HG03095 (cell line): Measurements from ENCODE around the gene AGAP1.

ENCODE experiments used
- ATAC-seq: cut with Tn5 transposase; IDR thresholded peaks from one replicate; pipeline ENCODE4 v1.9.1; 2021; ENCODE audit warnings: moderate library complexity; ENCODE audit not compliant: unreplicated experiment

Gene AGAP1

GRCh38 chr2:236008006-236008405 lies 514.2 kb downstream of the AGAP1 start:
- no peak for ATAC-seq

GRCh38 chr2:236008857-236009256 lies 515.0 kb downstream of the AGAP1 start:
- no peak for ATAC-seq

GRCh38 chr2:236010920-236011685 lies 517.3 kb downstream of the AGAP1 start:
- no peak for ATAC-seq

GRCh38 chr2:236012155-236012554 lies 518.3 kb downstream of the AGAP1 start:
- no peak for ATAC-seq

- ATAC-seq, result no peak
Observed at GRCh38 chr2:236014408-236015131, 520.7 kb downstream of the AGAP1 start.

GRCh38 chr2:236015171-236015570 lies 521.3 kb downstream of the AGAP1 start:
- ATAC-seq, result no peak

GRCh38 chr2:236016496-236016895 lies 522.7 kb downstream of the AGAP1 start:
- ATAC-seq, result no peak

- no peak for ATAC-seq
Observed at GRCh38 chr2:236017446-236017845, 523.6 kb downstream of the AGAP1 start.

GRCh38 chr2:236019434-236019833 lies 525.6 kb downstream of the AGAP1 start:
- ATAC-seq, result no peak

GRCh38 chr2:236021499-236022057 lies 527.7 kb downstream of the AGAP1 start:
- ATAC-seq, result no peak

GRCh38 chr2:236022128-236022527 lies 528.3 kb downstream of the AGAP1 start:
- ATAC-seq, result no peak

GRCh38 chr2:236025892-236026291 lies 532.0 kb downstream of the AGAP1 start:
- ATAC-seq, result no peak

- no peak for ATAC-seq
Observed at GRCh38 chr2:236026841-236027240, 533.0 kb downstream of the AGAP1 start.

- ATAC-seq, result no peak
Observed at GRCh38 chr2:236028066-236028465, 534.2 kb downstream of the AGAP1 start.

GRCh38 chr2:236033462-236033861 lies 539.6 kb downstream of the AGAP1 start:
- no peak for ATAC-seq

GRCh38 chr2:236034974-236035373 lies 541.1 kb downstream of the AGAP1 start:
- ATAC-seq, result no peak

GRCh38 chr2:236036045-236036444 lies 542.2 kb downstream of the AGAP1 start:
- ATAC-seq, result no peak

- no peak for ATAC-seq
Observed at GRCh38 chr2:236038096-236038495, 544.3 kb downstream of the AGAP1 start.

GRCh38 chr2:236040600-236041328 lies 546.9 kb downstream of the AGAP1 start:
- no peak for ATAC-seq

GRCh38 chr2:236041616-236042015 lies 547.8 kb downstream of the AGAP1 start:
- no peak for ATAC-seq

GRCh38 chr2:236042087-236042486 lies 548.2 kb downstream of the AGAP1 start:
- no peak for ATAC-seq
